Hepatocyte (in vitro differentiated cells): ENCODE data around the gene BLVRB. TPM values are rescaled to one million over a fixed set of nuclear protein-coding genes. Genes with fewer than 3 reads are reported as not detected.

Experiments used
- DNase-seq: peaks from one replicate; pipeline ENCODE4 v3.0.0-alpha.2; 2016; ENCODE audit warnings: low spot score
- H2AFZ ChIP-seq: fragments of 200-600 bp; sonication (generic); 2 replicates; pipeline ENCODE4 v1.6.0; 2016; ENCODE audit warnings: antibody characterized with exemption, mild to moderate bottlenecking
- H3K27ac ChIP-seq: fragments of 200-600 bp; sonication (generic); 2 replicates; pipeline ENCODE4 v1.5.1; 2016; ENCODE audit warnings: mild to moderate bottlenecking
- H3K27me3 ChIP-seq: fragments of 200-600 bp; sonication (generic); 2 replicates; pipeline ENCODE4 v1.6.1; 2016
- H3K36me3 ChIP-seq: fragments of 200-600 bp; sonication (generic); replicated peaks from 2 replicates; pipeline ENCODE4 v1.5.1; 2016; ENCODE audit warnings: low read depth; ENCODE audit not compliant: insufficient read depth
- H3K4me1 ChIP-seq: fragments of 200-600 bp; sonication (generic); 2 replicates; pipeline ENCODE4 v1.5.1; 2016; ENCODE audit warnings: mild to moderate bottlenecking, moderate library complexity; ENCODE audit not compliant: insufficient read depth
- H3K4me2 ChIP-seq: fragments of 200-600 bp; sonication (generic); 2 replicates; pipeline ENCODE4 v1.6.0; 2016
- H3K4me3 ChIP-seq: fragments of 200-600 bp; sonication (generic); 2 replicates; pipeline ENCODE4 v1.5.1; 2016; ENCODE audit warnings: mild to moderate bottlenecking
- H3K79me2 ChIP-seq: fragments of 200-600 bp; sonication (generic); 2 replicates; pipeline ENCODE4 v1.6.0; 2017; ENCODE audit warnings: mild to moderate bottlenecking
- H3K9me2 ChIP-seq: fragments of 200-600 bp; sonication (generic); replicated peaks from 2 replicates; pipeline ENCODE4 v1.6.0; 2017; ENCODE audit warnings: mild to moderate bottlenecking; ENCODE audit not compliant: insufficient read depth
- H3K9me3 ChIP-seq: fragments of 200-600 bp; sonication (generic); 2 replicates; pipeline ENCODE4 v1.5.1; 2016; ENCODE audit warnings: low read depth, mild to moderate bottlenecking
- H4K20me1 ChIP-seq: fragments of 200-600 bp; sonication (generic); 2 replicates; pipeline ENCODE4 v1.6.0; 2016; ENCODE audit warnings: mild to moderate bottlenecking; ENCODE audit not compliant: insufficient read depth, poor library complexity, severe bottlenecking
- CTCF ChIP-seq: fragments of 200-600 bp; sonication (generic); IDR thresholded peaks from 2 replicates; pipeline ENCODE4 v1.5.1; 2016; ENCODE audit warnings: antibody characterized with exemption, mild to moderate bottlenecking; ENCODE audit not compliant: poor library complexity
- EZH2 ChIP-seq: fragments of 200-600 bp; sonication (generic); IDR thresholded peaks from 2 replicates; pipeline ENCODE4 v1.6.1; 2016; ENCODE audit warnings: antibody characterized with exemption, mild to moderate bottlenecking, borderline replicate concordance
- EZH2phosphoT487 ChIP-seq: fragments of 200-600 bp; sonication (generic); IDR thresholded peaks from one replicate; pipeline ENCODE4 v1.6.1; 2018; ENCODE audit warnings: antibody characterized with exemption, mild to moderate bottlenecking, low read depth, moderate library complexity; ENCODE audit not compliant: unreplicated experiment, severe bottlenecking
- WGBS: methylation state at CpG from one replicate; pipeline ENCODE4 v1.1.6; 2016; ENCODE audit warnings: low lambda C conversion rate; ENCODE audit errors: missing lambda C conversion rate; 5-methylcytosine and 5-hydroxymethylcytosine counted together
- polyA plus RNA-seq: library from polyadenylated mRNA; unstranded; fragments of >200 nt; fragmentation: Nextera tagmentation; extraction: Ambion mirVana; gene quantifications from 2 replicates; pipeline ENCODE4 v1.2.1, GENCODE V29; 2016
- total RNA-seq: library from RNA; depleted of rRNA; stranded (reverse); fragments of >200 nt; gene quantifications from 2 replicates; pipeline ENCODE4 v1.2.3, GENCODE V29; 2014

BLVRB gene
- total and polyA plus RNA-seq, 2 experiments from 2014 or later: 114 to 157 TPM

GRCh38 chr19:40466985-40467734, 1.6 kb upstream of the BLVRB start, which contains the start of gene SPTBN4:
Gene SPTBN4, plus strand, starts transcription at chr19:40467001. Its CDS starts 5,621 bp downstream, at chr19:40472622.
- Histone ChIP-seq H3K27me3 (peaks cover 9% of the 10 kb centered on the region), H3K9me3 (no peaks in the 10 kb centered on the region), H3K79me2 (peaks cover 11% of the 10 kb centered on the region), H3K4me3 (no peak within 1 kb of the TSS), H4K20me1 (no peaks in the 10 kb centered on the region), H3K4me2 (peak within 1 kb of the TSS; percentile 79), H3K4me1 (peaks cover 5% of the 10 kb centered on the region), H3K27ac (no peak within 1 kb of the TSS), H3K36me3 (no peaks in the 10 kb centered on the region), H2AFZ (no peak within 1 kb of the TSS), H3K9me2 (no peaks in the 10 kb centered on the region)
- peak; percentile 44 for DNase-seq
- WGBS: 29% methylated on average over 19 of the region's 87 CpGs
- no peak for TF ChIP-seq CTCF
- no peak for TF ChIP-seq EZH2
- TF ChIP-seq EZH2phosphoT487: no peak

GRCh38 chr19:40466219-40466984, 857 bp upstream of the BLVRB start:
- Histone ChIP-seq H3K27ac (no peak overlapping the region), H3K4me3 (no peak overlapping the region), H3K79me2 (peaks cover 11% of the 10 kb centered on the region), H3K36me3 (no peaks in the 10 kb centered on the region), H3K4me1 (peaks cover 5% of the 10 kb centered on the region), H3K9me3 (no peaks in the 10 kb centered on the region), H4K20me1 (no peaks in the 10 kb centered on the region), H3K4me2 (peak overlapping the region; percentile 70), H3K9me2 (no peaks in the 10 kb centered on the region), H3K27me3 (peaks cover 9% of the 10 kb centered on the region), H2AFZ (no peak overlapping the region)
- TF ChIP-seq EZH2 (no peak), EZH2phosphoT487 (no peak), CTCF (no peak)
- WGBS: 39% methylated on average over 45 of the region's 48 CpGs
- peak; percentile 12 for DNase-seq

GRCh38 chr19:40465025-40465556, 454 bp downstream of the BLVRB start:
- H3K36me3 ChIP-seq: no peaks in the 10 kb centered on the region
- WGBS: 22% methylated on average over 11 of the region's 11 CpGs
- TF ChIP-seq EZH2 (no peak), EZH2phosphoT487 (no peak), CTCF (no peak)
- H3K4me3 ChIP-seq: peak overlapping the region; percentile 35
- no peak for DNase-seq
- no peaks in the 10 kb centered on the region for H3K9me3 ChIP-seq
- H3K4me1 ChIP-seq: peaks cover 5% of the 10 kb centered on the region
- H3K79me2 ChIP-seq: peaks cover 18% of the 10 kb centered on the region
- H4K20me1 ChIP-seq: no peaks in the 10 kb centered on the region
- no peaks in the 10 kb centered on the region for H3K9me2 ChIP-seq
- H3K27me3 ChIP-seq: peaks cover 9% of the 10 kb centered on the region
- peak overlapping the region; percentile 79 for H3K4me2 ChIP-seq
- peak overlapping the region; percentile 88 for H3K27ac ChIP-seq
- peak overlapping the region; percentile 34 for H2AFZ ChIP-seq
